T-helper 1 cell treated with Interleukin-12 subunit alpha and Interleukin-12 subunit beta and Interleukin-4 antibody, amounts not matched to agents 30 μg/mL and 1 μg/mL, for 36 hours (primary cell): ENCODE results near the gene LIPI.
"Not testable (repeated sequence)": the region's sequence is repeated elsewhere in the genome, so short reads cannot be mapped to it uniquely, and the experiment has no call there.

ENCODE experiments used
- H3K27ac Mint-ChIP-seq: one replicate; pipeline ENCODE4 v1.8.0; 2021; ENCODE audit warnings: mild to moderate bottlenecking, mixed read lengths
- H3K27me3 Mint-ChIP-seq: one replicate; pipeline ENCODE4 v1.8.0; 2021; ENCODE audit warnings: low read depth, mixed read lengths
- H3K36me3 Mint-ChIP-seq: one replicate; pipeline ENCODE4 v1.8.0; 2021; ENCODE audit warnings: low read depth, mixed read lengths
- H3K4me1 Mint-ChIP-seq: one replicate; pipeline ENCODE4 v1.8.0; 2021; ENCODE audit warnings: low read depth, mixed read lengths
- H3K4me3 Mint-ChIP-seq: one replicate; pipeline ENCODE4 v1.8.0; 2021; ENCODE audit warnings: mild to moderate bottlenecking, moderate library complexity, mixed read lengths
- H3K9me3 Mint-ChIP-seq: one replicate; pipeline ENCODE4 v1.8.0; 2021; ENCODE audit warnings: mixed read lengths

The LIPI gene

GRCh38 chr21:14096172-14096571 is 114.6 kb downstream of the LIPI start:
- Mint-ChIP-seq H3K36me3 (peaks cover 16% of the 10 kb centered on the region), H3K27ac (no peak overlapping the region), H3K27me3 (no peaks in the 10 kb centered on the region), H3K4me1 (peaks cover 2% of the 10 kb centered on the region), H3K4me3 (no peak overlapping the region), H3K9me3 (peaks cover 6% of the 10 kb centered on the region)

DNA sequence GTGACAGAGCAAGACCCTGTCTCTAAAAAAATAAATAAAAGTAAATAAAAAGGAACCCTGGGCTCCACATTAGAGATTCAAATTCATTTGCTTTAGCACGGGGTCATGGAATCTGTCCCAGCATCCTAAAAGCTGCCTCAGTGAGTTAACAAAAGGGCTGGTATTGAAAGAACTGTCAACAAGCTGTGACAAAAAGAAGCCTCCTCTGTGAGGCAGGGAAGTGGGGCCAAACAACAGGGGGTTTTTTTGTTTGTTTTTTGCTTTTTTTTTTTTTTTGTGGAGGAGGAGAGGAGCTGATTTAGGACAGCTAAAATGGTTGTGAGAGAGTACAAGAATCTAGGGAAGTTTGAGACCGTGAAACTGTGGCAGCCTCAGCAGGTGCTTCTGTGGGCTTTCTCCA is 115.7 kb downstream of the LIPI start:
- H3K27ac Mint-ChIP-seq: no peak overlapping the region

GRCh38 chr21:14092834-14093560 is 117.8 kb downstream of the LIPI start:
- peaks cover 8% of the 10 kb centered on the region for H3K4me1 Mint-ChIP-seq
- peaks cover 26% of the 10 kb centered on the region for H3K36me3 Mint-ChIP-seq
- H3K27me3 Mint-ChIP-seq: no peaks in the 10 kb centered on the region
- H3K27ac Mint-ChIP-seq: no peak overlapping the region
- no peak overlapping the region for H3K4me3 Mint-ChIP-seq
- H3K9me3 Mint-ChIP-seq: peaks cover 12% of the 10 kb centered on the region

More for the DNA sequence above, 115.7 kb downstream of the LIPI start:
- Mint-ChIP-seq H3K36me3 (peaks cover 20% of the 10 kb centered on the region), H3K4me1 (peaks cover 2% of the 10 kb centered on the region), H3K4me3 (no peak overlapping the region), H3K9me3 (peaks cover 6% of the 10 kb centered on the region), H3K27me3 (no peaks in the 10 kb centered on the region)

- Mint-ChIP-seq H3K36me3 (peaks cover 24% of the 10 kb centered on the region), H3K4me1 (peaks cover 18% of the 10 kb centered on the region), H3K9me3 (peaks cover 12% of the 10 kb centered on the region)
- H3K4me3 Mint-ChIP-seq, H3K27me3 Mint-ChIP-seq, H3K27ac Mint-ChIP-seq: not testable (repeated sequence)
These were observed 120.6 kb downstream of the LIPI start for GRCh38 chr21:14090184-14090583.

- H3K27ac Mint-ChIP-seq: no peak overlapping the region
- no peak overlapping the region for H3K4me3 Mint-ChIP-seq
- peaks cover 18% of the 10 kb centered on the region for H3K4me1 Mint-ChIP-seq
- peaks cover 24% of the 10 kb centered on the region for H3K36me3 Mint-ChIP-seq
- peaks cover 13% of the 10 kb centered on the region for H3K9me3 Mint-ChIP-seq
- no peaks in the 10 kb centered on the region for H3K27me3 Mint-ChIP-seq
These were observed 122.4 kb downstream of the LIPI start for GRCh38 chr21:14088391-14088790.

DNA sequence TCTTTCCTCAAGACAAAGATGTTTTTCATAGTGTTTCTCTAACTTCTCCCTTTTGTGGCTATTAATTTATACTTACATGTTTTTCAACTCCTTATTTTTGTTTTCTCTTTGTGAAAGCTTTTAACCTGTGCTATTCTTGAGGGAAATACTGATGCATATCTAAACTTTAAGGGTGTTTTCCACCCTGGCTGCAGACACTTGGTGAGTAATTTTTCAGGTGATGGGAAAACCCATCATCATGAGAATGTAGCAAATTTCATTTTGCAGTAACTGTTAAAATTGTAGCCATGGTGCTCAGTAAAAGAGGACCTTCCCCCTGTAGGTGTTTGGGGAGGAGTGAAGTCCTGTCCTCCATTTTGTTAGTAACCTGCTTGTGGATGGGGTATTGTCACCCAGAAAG is 124.2 kb downstream of the LIPI start:
- Mint-ChIP-seq H3K36me3 (peaks cover 19% of the 10 kb centered on the region), H3K27ac (peak overlapping the region; percentile 72), H3K4me3 (no peak overlapping the region), H3K9me3 (peaks cover 12% of the 10 kb centered on the region), H3K4me1 (peaks cover 18% of the 10 kb centered on the region), H3K27me3 (no peaks in the 10 kb centered on the region)

- H3K4me1 Mint-ChIP-seq: peaks cover 13% of the 10 kb centered on the region
- H3K36me3 Mint-ChIP-seq: peaks cover 10% of the 10 kb centered on the region
- peaks cover 8% of the 10 kb centered on the region for H3K9me3 Mint-ChIP-seq
- H3K27ac Mint-ChIP-seq: no peak overlapping the region
- H3K27me3 Mint-ChIP-seq: no peaks in the 10 kb centered on the region
- H3K4me3 Mint-ChIP-seq: no peak overlapping the region
These were observed 126.1 kb downstream of the LIPI start for GRCh38 chr21:14084701-14085100.

GRCh38 chr21:14084068-14084501 is 126.7 kb downstream of the LIPI start:
- peaks cover 7% of the 10 kb centered on the region for H3K36me3 Mint-ChIP-seq

DNA sequence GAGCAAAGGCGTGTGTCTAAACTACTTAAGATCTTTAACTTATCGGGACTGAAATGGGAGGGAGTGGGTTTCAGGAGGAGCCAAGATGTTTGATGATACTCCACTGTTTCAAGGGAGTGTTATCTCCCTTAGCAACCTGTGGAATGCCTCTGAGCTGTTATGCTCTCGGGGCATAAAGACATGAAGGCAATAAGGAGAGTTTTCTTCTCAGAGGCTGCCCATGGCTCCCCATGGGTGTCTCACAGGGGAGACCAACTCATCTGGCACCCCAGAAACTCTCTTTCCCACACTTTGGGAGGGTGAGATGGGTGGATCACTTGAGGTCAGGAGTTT is 130.0 kb downstream of the LIPI start:
- H3K36me3 Mint-ChIP-seq: peaks cover 7% of the 10 kb centered on the region
- no peak overlapping the region for H3K4me3 Mint-ChIP-seq
- H3K4me1 Mint-ChIP-seq: peaks cover 2% of the 10 kb centered on the region
- no peak overlapping the region for H3K27ac Mint-ChIP-seq
- peaks cover 26% of the 10 kb centered on the region for H3K9me3 Mint-ChIP-seq
- H3K27me3 Mint-ChIP-seq: no peaks in the 10 kb centered on the region

More at GRCh38 chr21:14084068-14084501, 126.7 kb downstream of the LIPI start:
- H3K4me1 Mint-ChIP-seq: peaks cover 10% of the 10 kb centered on the region
- H3K27ac Mint-ChIP-seq: no peak overlapping the region
- H3K9me3 Mint-ChIP-seq: peaks cover 5% of the 10 kb centered on the region
- H3K27me3 Mint-ChIP-seq: no peaks in the 10 kb centered on the region
- no peak overlapping the region for H3K4me3 Mint-ChIP-seq

DNA sequence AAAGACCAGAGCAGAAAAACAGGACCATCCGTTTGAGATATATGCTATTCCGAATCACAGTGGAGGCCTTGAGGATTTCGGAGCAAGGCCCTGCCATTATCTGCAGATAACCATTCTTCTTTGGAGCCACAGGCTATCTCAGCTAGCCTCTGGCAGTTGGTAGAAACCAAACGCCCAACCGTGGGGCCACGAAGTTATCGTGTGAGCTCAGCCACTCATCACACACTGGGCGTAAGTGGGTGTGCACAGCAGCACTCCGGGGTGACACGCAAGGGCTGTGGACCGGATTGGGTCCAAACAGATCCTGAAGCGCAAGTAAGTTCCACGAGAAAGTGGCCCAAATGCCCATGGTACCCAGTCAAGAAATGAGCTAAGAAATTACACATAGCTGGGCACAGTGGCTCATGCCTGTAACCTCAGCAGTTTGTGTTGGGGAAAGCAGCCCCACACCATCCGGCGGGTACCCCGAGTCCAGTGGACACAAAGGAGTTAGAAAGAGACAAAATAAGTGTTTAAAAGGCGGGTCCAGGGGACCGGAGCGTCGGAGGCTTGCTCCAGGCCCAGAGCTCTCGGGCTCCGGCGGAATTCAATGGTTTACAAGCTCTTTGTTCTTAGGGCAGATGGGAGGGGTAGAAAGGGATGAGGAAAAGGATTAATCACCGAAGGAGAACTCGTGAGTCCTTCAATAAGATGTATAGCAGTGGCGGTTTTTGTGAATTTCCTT is 130.6 kb downstream of the LIPI start:
- Mint-ChIP-seq H3K36me3 (peaks cover 7% of the 10 kb centered on the region), H3K27me3 (no peaks in the 10 kb centered on the region), H3K4me1 (peaks cover 2% of the 10 kb centered on the region), H3K9me3 (peaks cover 26% of the 10 kb centered on the region), H3K4me3 (no peak overlapping the region), H3K27ac (no peak overlapping the region)

DNA sequence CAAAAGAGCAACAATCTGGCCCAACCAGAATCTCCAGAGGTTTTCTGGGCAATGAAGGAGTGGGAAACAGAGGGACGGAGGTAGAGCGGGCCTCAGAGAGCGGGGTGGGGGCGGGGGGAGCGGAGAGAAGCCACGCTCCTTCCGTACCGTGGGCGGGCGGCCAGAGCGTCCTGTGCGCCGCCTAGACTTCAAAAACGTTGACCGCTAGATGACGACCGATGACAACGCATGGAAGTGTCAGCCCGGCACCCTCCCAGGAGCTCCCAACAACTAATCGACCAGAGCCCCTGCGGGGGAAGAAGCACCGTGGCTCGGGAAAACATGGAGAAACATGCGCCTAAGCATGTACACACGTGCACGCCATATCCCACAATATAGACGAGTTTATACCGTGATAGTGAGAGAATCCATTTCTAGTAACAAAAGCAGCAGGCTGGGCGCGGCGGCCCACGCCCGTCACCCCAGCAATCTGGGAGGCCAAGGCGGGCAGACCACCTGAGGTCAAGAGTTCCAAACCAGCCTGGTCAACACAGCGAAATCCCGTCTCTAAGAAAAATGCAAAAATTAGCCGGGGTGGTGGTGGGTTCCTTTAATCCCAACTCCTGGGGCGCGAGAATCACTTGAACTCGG is 131.9 kb downstream of the LIPI start:
- H3K4me3 Mint-ChIP-seq: no peak overlapping the region
- peaks cover 17% of the 10 kb centered on the region for H3K36me3 Mint-ChIP-seq
- no peak overlapping the region for H3K27ac Mint-ChIP-seq
- H3K4me1 Mint-ChIP-seq: peaks cover 2% of the 10 kb centered on the region
- no peaks in the 10 kb centered on the region for H3K27me3 Mint-ChIP-seq
- H3K9me3 Mint-ChIP-seq: peaks cover 39% of the 10 kb centered on the region

DNA sequence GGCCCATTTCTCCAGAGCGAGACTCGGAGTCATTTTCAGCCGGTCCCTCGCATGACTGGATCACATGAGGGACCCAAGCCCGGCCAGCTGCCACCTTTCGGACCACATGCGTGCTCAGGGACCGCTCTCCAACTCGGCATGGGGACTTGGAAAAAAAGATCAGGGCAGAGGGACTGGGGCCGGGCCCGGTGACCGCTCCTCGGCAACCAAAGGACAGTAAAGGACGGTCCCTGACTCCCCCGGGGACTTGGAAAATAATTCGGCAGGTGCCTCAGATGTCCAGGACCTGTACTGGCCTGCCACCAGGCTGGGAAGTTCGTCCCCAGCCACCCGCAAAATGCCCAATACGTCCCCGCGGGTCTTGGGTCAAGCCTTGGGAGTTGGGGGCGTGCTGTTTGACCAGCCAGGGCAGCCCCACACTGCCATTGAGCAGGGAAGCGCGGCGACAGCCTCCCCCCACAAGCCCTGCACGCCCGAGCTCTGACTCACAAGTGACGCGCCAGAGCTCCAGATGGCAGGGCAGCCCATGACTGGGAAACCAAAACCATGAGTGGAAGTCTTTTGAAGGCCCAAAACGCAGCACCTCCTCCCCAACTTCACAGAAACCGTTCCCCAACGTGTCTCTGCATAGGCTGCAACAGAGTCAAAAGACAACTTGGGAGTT is 134.5 kb downstream of the LIPI start:
- no peaks in the 10 kb centered on the region for H3K27me3 Mint-ChIP-seq
- H3K4me3 Mint-ChIP-seq: no peak overlapping the region
- H3K27ac Mint-ChIP-seq: no peak overlapping the region
- peaks cover 2% of the 10 kb centered on the region for H3K4me1 Mint-ChIP-seq
- peaks cover 14% of the 10 kb centered on the region for H3K36me3 Mint-ChIP-seq
- peaks cover 35% of the 10 kb centered on the region for H3K9me3 Mint-ChIP-seq

- Mint-ChIP-seq H3K36me3 (peaks cover 14% of the 10 kb centered on the region), H3K27me3 (no peaks in the 10 kb centered on the region), H3K9me3 (peaks cover 35% of the 10 kb centered on the region), H3K4me3 (no peak overlapping the region), H3K27ac (no peak overlapping the region), H3K4me1 (peaks cover 2% of the 10 kb centered on the region)
These were observed 135.2 kb downstream of the LIPI start for GRCh38 chr21:14075346-14076142.

DNA sequence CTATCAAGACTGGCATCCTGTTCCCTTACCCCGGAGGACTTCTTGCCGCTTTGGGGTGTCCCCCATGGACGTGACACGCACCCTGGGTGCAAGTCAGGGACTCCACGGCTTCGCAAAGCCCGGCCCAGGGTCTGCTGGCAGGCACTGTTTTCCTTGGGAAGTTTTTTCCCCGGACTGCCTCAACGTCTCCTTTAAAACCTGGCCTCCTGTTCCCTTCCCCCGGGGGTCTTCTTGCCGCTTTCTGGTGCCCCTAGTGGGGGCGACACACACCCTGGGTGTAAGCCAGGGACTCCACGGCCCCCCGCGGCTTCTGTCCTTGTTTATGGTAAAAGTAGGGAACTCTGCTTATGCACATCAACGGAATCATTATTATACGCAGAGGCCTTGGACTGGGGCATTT is 136.6 kb downstream of the LIPI start:
- Mint-ChIP-seq H3K27ac (no peak overlapping the region), H3K4me3 (no peak overlapping the region), H3K27me3 (no peaks in the 10 kb centered on the region), H3K9me3 (peaks cover 35% of the 10 kb centered on the region), H3K36me3 (peaks cover 14% of the 10 kb centered on the region), H3K4me1 (peaks cover 2% of the 10 kb centered on the region)
